Neural cell (in vitro differentiated cells): Measurements from ENCODE around the gene ARGFX. TPM values are rescaled to one million over a fixed set of nuclear protein-coding genes. Genes with fewer than 3 reads are reported as not detected.
"Not testable (repeated sequence)": the region's sequence is repeated elsewhere in the genome, so short reads cannot be mapped to it uniquely, and the experiment has no call there.

Source experiments
- H2AFZ ChIP-seq: fragments of 200-600, 300-800 bp; sonication (generic), shearing (Covaris generic); 2 replicates; pipeline ENCODE4 v1.6.0; 2014; ENCODE audit warnings: low read depth, mild to moderate bottlenecking, antibody characterized with exemption, low read length, moderate library complexity
- H3F3A ChIP-seq: fragments of 200-600 bp; shearing (Covaris generic); 2 replicates; pipeline ENCODE4 v1.6.1; 2016; ENCODE audit warnings: mild to moderate bottlenecking, moderate library complexity, mixed read lengths, antibody characterized with exemption, low read length; ENCODE audit not compliant: insufficient read depth, poor library complexity, severe bottlenecking
- H3K27ac ChIP-seq: fragments of 200-600, 300-800 bp; sonication (generic), shearing (Covaris generic); 2 replicates; pipeline ENCODE4 v1.5.1; 2014; ENCODE audit warnings: mild to moderate bottlenecking, low read length, moderate library complexity
- H3K27me3 ChIP-seq: fragments of 300-800, 200-600 bp; sonication (generic), shearing (Covaris generic); 2 replicates; pipeline ENCODE4 v1.6.0; 2014; ENCODE audit warnings: mild to moderate bottlenecking, low read depth, low read length, moderate library complexity; ENCODE audit not compliant: insufficient read depth
- H3K36me3 ChIP-seq: fragments of 300-800, 200-600 bp; sonication (generic), shearing (Covaris generic); 2 replicates; pipeline ENCODE4 v1.5.1; 2014; ENCODE audit warnings: mild to moderate bottlenecking, antibody characterized with exemption, low read length, moderate library complexity; ENCODE audit not compliant: insufficient read depth
- H3K4me2 ChIP-seq: fragments of 300-800, 200-600 bp; sonication (generic), shearing (Covaris generic); 2 replicates; pipeline ENCODE4 v1.6.0; 2014; ENCODE audit warnings: mild to moderate bottlenecking, low read length
- H3K4me3 ChIP-seq: fragments of 300-800, 200-600 bp; sonication (generic), shearing (Covaris generic); 2 replicates; pipeline ENCODE4 v1.5.1; 2014; ENCODE audit warnings: mild to moderate bottlenecking, low read length, moderate library complexity
- H3K79me2 ChIP-seq: fragments of 200-600 bp; shearing (Covaris generic); replicated peaks from 2 replicates; pipeline ENCODE4 v1.6.0; 2014; ENCODE audit warnings: mild to moderate bottlenecking, low read length, moderate library complexity; ENCODE audit not compliant: insufficient read depth
- H3K9ac ChIP-seq: fragments of 300-800, 200-600 bp; sonication (generic), shearing (Covaris generic); 2 replicates; pipeline ENCODE4 v1.6.1; 2016; ENCODE audit warnings: mild to moderate bottlenecking, low read length, mixed read lengths
- H3K9me2 ChIP-seq: fragments of 200-600 bp; shearing (Covaris generic); 2 replicates; pipeline ENCODE4 v1.6.1; 2016; ENCODE audit warnings: mild to moderate bottlenecking, low read length, mixed read lengths; ENCODE audit not compliant: insufficient read depth
- H3K9me3 ChIP-seq: fragments of 200-600, 300-800 bp; sonication (generic), shearing (Covaris generic); 2 replicates; pipeline ENCODE4 v1.6.1; 2016; ENCODE audit warnings: mild to moderate bottlenecking, mixed run types, low read length, moderate library complexity, mixed read lengths
- H4K20me1 ChIP-seq: fragments of 200-600 bp; shearing (Covaris generic); 2 replicates; pipeline ENCODE4 v1.6.1; 2016; ENCODE audit warnings: mild to moderate bottlenecking, mixed run types; ENCODE audit not compliant: insufficient read depth
- EP300 ChIP-seq: fragments of 450-650 bp; conservative IDR thresholded peaks from 2 replicates; pipeline ENCODE4 v1.6.1; 2014; ENCODE audit warnings: antibody characterized with exemption, mild to moderate bottlenecking, moderate library complexity; ENCODE audit not compliant: poor library complexity, severe bottlenecking
- EZH2 ChIP-seq: fragments of 200-600, 300-800 bp; shearing (Covaris generic), sonication (generic); IDR thresholded peaks from 2 replicates; pipeline ENCODE4 v1.6.1; 2014; ENCODE audit warnings: antibody characterized with exemption, low read length, borderline replicate concordance, mild to moderate bottlenecking; ENCODE audit not compliant: insufficient read depth, poor library complexity, severe bottlenecking
- MXI1 ChIP-seq: fragments of 450-650 bp; conservative IDR thresholded peaks from 2 replicates; pipeline ENCODE4 v1.6.1; 2014; ENCODE audit warnings: antibody characterized with exemption, mild to moderate bottlenecking; ENCODE audit not compliant: poor library complexity, severe bottlenecking
- POLR2AphosphoS5 ChIP-seq: IDR thresholded peaks from 2 replicates; pipeline ENCODE4 v1.6.1; 2012
- RAD21 ChIP-seq: fragments of 450-650 bp; conservative IDR thresholded peaks from 2 replicates; pipeline ENCODE4 v1.6.1; 2014; ENCODE audit warnings: antibody characterized with exemption, mild to moderate bottlenecking, moderate library complexity
- SMC3 ChIP-seq: fragments of 450-650 bp; conservative IDR thresholded peaks from 2 replicates; pipeline ENCODE4 v1.6.1; 2014; ENCODE audit warnings: antibody characterized with exemption, mild to moderate bottlenecking, moderate library complexity; ENCODE audit not compliant: poor library complexity
- TAF1 ChIP-seq: IDR thresholded peaks from 2 replicates; pipeline ENCODE4 v1.6.1; 2012; ENCODE audit warnings: low read depth
- polyA plus RNA-seq: library from polyadenylated mRNA; depleted of rRNA; stranded (reverse); fragments of >200 nt; gene quantifications from 2 replicates; pipeline ENCODE4 v1.2.3, GENCODE V29; 2014
- TF ChIP-seq, protein P1 (sequence below): fragments of 450-650 bp; IDR thresholded peaks from 2 replicates; pipeline ENCODE4 v1.5.1; 2014; ENCODE audit warnings: antibody characterized with exemption, mild to moderate bottlenecking, moderate library complexity; ENCODE audit not compliant: poor library complexity, severe bottlenecking
- TF ChIP-seq, protein P2 (sequence below): IDR thresholded peaks from 2 replicates; pipeline ENCODE4 v1.6.1; 2012; ENCODE audit warnings: borderline replicate concordance

Gene ARGFX
- polyA plus RNA-seq, 1 donor from 2014 or later, result not detected

DNA sequence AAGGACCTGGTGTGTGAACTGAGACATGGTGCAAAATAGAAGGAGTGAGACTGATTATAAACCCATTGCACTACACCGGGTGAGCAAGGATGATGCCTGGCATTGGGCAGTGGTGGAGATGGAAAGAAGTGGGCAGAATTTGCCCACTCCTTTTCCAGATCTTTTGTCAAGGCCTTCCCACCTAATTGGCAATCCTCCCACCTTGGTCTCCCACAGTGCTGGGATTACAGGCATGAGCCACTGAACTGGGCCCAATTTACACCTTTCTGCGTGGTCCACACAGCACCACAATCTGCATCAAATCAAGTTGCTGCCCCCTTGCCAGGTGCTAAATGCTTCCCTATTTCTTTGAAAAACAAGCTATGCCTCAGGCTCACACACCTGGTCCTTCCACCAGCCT lies 30.8 kb downstream of the ARGFX start:
- Histone ChIP-seq H3K9me2 (no peaks in the 10 kb centered on the region), H4K20me1 (no peaks in the 10 kb centered on the region), H2AFZ (no peak overlapping the region), H3K4me2 (no peak overlapping the region), H3K79me2 (no peaks in the 10 kb centered on the region), H3K27ac (no peak overlapping the region), H3K36me3 (no peaks in the 10 kb centered on the region), H3K27me3 (no peaks in the 10 kb centered on the region), H3F3A (no peaks in the 10 kb centered on the region), H3K9ac (no peak overlapping the region), H3K4me3 (no peak overlapping the region), H3K9me3 (no peaks in the 10 kb centered on the region)
- TF ChIP-seq EZH2, result no peak
- TF ChIP-seq, protein P1, sequence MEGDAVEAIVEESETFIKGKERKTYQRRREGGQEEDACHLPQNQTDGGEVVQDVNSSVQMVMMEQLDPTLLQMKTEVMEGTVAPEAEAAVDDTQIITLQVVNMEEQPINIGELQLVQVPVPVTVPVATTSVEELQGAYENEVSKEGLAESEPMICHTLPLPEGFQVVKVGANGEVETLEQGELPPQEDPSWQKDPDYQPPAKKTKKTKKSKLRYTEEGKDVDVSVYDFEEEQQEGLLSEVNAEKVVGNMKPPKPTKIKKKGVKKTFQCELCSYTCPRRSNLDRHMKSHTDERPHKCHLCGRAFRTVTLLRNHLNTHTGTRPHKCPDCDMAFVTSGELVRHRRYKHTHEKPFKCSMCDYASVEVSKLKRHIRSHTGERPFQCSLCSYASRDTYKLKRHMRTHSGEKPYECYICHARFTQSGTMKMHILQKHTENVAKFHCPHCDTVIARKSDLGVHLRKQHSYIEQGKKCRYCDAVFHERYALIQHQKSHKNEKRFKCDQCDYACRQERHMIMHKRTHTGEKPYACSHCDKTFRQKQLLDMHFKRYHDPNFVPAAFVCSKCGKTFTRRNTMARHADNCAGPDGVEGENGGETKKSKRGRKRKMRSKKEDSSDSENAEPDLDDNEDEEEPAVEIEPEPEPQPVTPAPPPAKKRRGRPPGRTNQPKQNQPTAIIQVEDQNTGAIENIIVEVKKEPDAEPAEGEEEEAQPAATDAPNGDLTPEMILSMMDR, result no peak

DNA sequence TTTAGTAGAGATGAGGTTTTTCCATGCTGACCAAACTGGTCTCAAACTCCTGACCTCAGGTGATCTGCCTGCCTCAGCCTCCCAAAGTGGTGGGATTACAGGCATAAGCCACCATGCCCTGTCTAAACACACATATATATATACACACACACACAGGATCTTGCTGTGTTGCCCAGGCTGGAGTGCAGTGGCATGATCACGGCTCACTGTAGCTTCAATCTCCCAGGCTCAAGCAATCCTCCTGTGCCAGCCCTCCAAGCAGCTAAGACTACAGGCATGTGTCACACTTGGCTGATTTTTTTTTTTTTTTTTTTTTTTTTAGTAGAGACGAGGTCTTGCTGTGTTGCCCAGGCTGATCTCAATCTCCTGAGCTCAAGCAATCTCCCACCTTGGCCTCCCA lies 32.2 kb downstream of the ARGFX start:
- H3K4me2 ChIP-seq, H3K9me2 ChIP-seq, H3K27me3 ChIP-seq, H3K79me2 ChIP-seq, H3F3A ChIP-seq, H3K27ac ChIP-seq, H2AFZ ChIP-seq, H3K9ac ChIP-seq, H3K9me3 ChIP-seq, H3K4me3 ChIP-seq, H3K36me3 ChIP-seq, H4K20me1 ChIP-seq: not testable (repeated sequence)

DNA sequence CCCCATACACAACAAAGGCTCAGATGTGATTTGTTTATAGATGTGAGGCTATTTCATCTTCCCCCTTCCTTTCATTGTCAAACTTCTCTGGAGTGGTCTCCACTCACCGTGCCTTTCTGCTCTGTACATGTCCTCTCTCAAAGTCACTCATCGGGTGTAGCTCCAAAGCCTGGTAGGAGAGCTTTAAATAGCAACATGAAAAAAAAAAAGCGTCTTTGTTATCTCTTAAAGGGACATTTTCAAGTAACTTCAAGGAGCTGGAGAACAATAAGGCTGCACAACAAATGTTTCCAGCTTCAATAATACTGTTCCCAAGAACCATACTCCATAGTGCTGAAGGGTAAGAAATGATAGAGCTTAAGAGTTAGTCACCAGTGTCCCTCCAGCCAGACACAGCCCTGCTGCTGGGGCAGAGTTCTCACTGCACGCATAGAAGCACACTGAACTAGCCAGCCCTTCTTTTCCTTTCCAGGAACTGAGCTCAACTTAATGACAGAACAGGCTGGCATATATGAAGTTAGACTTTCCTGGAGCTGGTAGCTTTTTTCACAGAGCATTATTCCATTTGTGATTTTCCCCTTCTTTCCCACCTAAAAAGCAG lies 33.6 kb downstream of the ARGFX start:
- Histone ChIP-seq H3F3A (no peaks in the 10 kb centered on the region), H2AFZ (no peak overlapping the region), H3K9ac (no peak overlapping the region), H3K27me3 (no peaks in the 10 kb centered on the region), H3K36me3 (no peaks in the 10 kb centered on the region), H3K4me2 (no peak overlapping the region), H3K4me3 (no peak overlapping the region), H3K9me3 (no peaks in the 10 kb centered on the region), H3K27ac (no peak overlapping the region), H4K20me1 (no peaks in the 10 kb centered on the region), H3K9me2 (no peaks in the 10 kb centered on the region), H3K79me2 (no peaks in the 10 kb centered on the region)
- TF ChIP-seq, protein P2, sequence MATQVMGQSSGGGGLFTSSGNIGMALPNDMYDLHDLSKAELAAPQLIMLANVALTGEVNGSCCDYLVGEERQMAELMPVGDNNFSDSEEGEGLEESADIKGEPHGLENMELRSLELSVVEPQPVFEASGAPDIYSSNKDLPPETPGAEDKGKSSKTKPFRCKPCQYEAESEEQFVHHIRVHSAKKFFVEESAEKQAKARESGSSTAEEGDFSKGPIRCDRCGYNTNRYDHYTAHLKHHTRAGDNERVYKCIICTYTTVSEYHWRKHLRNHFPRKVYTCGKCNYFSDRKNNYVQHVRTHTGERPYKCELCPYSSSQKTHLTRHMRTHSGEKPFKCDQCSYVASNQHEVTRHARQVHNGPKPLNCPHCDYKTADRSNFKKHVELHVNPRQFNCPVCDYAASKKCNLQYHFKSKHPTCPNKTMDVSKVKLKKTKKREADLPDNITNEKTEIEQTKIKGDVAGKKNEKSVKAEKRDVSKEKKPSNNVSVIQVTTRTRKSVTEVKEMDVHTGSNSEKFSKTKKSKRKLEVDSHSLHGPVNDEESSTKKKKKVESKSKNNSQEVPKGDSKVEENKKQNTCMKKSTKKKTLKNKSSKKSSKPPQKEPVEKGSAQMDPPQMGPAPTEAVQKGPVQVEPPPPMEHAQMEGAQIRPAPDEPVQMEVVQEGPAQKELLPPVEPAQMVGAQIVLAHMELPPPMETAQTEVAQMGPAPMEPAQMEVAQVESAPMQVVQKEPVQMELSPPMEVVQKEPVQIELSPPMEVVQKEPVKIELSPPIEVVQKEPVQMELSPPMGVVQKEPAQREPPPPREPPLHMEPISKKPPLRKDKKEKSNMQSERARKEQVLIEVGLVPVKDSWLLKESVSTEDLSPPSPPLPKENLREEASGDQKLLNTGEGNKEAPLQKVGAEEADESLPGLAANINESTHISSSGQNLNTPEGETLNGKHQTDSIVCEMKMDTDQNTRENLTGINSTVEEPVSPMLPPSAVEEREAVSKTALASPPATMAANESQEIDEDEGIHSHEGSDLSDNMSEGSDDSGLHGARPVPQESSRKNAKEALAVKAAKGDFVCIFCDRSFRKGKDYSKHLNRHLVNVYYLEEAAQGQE, result no peak
- TF ChIP-seq, protein P1, result no peak
- no peak for TF ChIP-seq POLR2AphosphoS5
- no peak for TF ChIP-seq RAD21
- TF ChIP-seq MXI1, result no peak
- TF ChIP-seq TAF1, result no peak
- TF ChIP-seq EZH2, result no peak
- no peak for TF ChIP-seq EP300
- TF ChIP-seq SMC3, result no peak
